GM23338 (cell line): ENCODE data around the gene PRELP.

Experiments used
- CTCF ChIP-seq, 2 experiments: fragments of 200-600 bp in 1 of 2; sonication (generic) in 1 of 2; conservative IDR thresholded peaks; 2 replicates each; pipeline versions ENCODE4 v1.5.1 to v1.6.1; 2016 to 2017; ENCODE audit warnings: antibody characterized with exemption in 2 of 2, low read depth in 2 of 2, mild to moderate bottlenecking in 2 of 2, moderate library complexity in 1 of 2
- EZH2 ChIP-seq: fragments of 200-600 bp; sonication (generic); IDR thresholded peaks from one replicate; pipeline ENCODE4 v1.8.0; 2017; ENCODE audit warnings: antibody characterized with exemption, mild to moderate bottlenecking, low read depth; ENCODE audit not compliant: unreplicated experiment
- JUNB ChIP-seq: IDR thresholded peaks from one replicate; pipeline ENCODE4 v1.6.1; 2016; ENCODE audit warnings: antibody characterized with exemption; ENCODE audit not compliant: unreplicated experiment
- NANOG ChIP-seq: IDR thresholded peaks from 2 replicates; pipeline ENCODE4 v1.6.1; 2016; ENCODE audit warnings: antibody characterized with exemption, borderline replicate concordance
- POLR2AphosphoS5 ChIP-seq: IDR thresholded peaks from 2 replicates; pipeline ENCODE4 v1.6.1; 2016; ENCODE audit warnings: antibody characterized with exemption, low read depth
- ZNF462 ChIP-seq: fragments of 250-450 bp; sonication (Bioruptor Pico); IDR thresholded peaks from 2 replicates; pipeline ENCODE4 v1.5.0; 2020; ENCODE audit warnings: mild to moderate bottlenecking, moderate library complexity
- TF ChIP-seq, protein P1 (sequence below): IDR thresholded peaks from one replicate; pipeline ENCODE4 v1.6.1; 2018; ENCODE audit warnings: antibody characterized with exemption; ENCODE audit not compliant: unreplicated experiment

DNA sequence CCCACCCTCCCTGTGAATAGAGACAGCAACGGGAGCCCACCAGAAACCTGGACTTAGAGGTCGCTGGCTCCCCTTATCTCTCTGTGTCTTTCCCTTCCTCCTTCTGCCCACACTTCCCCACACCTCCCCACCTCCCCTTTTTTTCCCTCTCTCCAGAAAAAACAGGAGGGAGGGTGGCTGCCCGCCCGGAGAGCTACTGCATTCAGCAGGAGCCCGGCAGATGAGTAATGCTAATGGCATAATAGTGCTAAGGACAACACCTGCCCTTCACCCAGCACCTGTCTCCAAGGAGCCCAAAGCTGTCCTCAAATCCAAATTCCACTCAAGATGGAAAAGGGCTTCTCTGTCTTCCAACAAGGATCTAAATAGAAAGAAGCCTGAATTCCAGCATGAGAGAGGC, 11.4 kb upstream of the PRELP start:
- no peak for TF ChIP-seq POLR2AphosphoS5
- no peak for TF ChIP-seq CTCF (conservative IDR thresholded peaks at IDR 0.05; ENCODE audit: low read depth in 2 of 2)
- no peak for TF ChIP-seq NANOG
- no peak for TF ChIP-seq EZH2
- TF ChIP-seq, protein P1, sequence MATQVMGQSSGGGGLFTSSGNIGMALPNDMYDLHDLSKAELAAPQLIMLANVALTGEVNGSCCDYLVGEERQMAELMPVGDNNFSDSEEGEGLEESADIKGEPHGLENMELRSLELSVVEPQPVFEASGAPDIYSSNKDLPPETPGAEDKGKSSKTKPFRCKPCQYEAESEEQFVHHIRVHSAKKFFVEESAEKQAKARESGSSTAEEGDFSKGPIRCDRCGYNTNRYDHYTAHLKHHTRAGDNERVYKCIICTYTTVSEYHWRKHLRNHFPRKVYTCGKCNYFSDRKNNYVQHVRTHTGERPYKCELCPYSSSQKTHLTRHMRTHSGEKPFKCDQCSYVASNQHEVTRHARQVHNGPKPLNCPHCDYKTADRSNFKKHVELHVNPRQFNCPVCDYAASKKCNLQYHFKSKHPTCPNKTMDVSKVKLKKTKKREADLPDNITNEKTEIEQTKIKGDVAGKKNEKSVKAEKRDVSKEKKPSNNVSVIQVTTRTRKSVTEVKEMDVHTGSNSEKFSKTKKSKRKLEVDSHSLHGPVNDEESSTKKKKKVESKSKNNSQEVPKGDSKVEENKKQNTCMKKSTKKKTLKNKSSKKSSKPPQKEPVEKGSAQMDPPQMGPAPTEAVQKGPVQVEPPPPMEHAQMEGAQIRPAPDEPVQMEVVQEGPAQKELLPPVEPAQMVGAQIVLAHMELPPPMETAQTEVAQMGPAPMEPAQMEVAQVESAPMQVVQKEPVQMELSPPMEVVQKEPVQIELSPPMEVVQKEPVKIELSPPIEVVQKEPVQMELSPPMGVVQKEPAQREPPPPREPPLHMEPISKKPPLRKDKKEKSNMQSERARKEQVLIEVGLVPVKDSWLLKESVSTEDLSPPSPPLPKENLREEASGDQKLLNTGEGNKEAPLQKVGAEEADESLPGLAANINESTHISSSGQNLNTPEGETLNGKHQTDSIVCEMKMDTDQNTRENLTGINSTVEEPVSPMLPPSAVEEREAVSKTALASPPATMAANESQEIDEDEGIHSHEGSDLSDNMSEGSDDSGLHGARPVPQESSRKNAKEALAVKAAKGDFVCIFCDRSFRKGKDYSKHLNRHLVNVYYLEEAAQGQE = no peak
- TF ChIP-seq ZNF462 (CRISPR knock-in tag) = no peak
- TF ChIP-seq JUNB = no peak
